IPS-18a (cell line): ENCODE measurements around the gene SPRED3.
A peak's percentile ranks its signal among the peaks of the same experiment; 100 is the strongest.

ENCODE experiments used
- H3K27ac ChIP-seq: one replicate; pipeline ENCODE4 v1.5.1; 2013; ENCODE audit warnings: low read length
- H3K27me3 ChIP-seq: one replicate; pipeline ENCODE4 v1.6.1; 2013; ENCODE audit warnings: mild to moderate bottlenecking, low read length; ENCODE audit not compliant: control insufficient read depth, insufficient read depth
- H3K36me3 ChIP-seq: one replicate; pipeline ENCODE4 v1.6.1; 2013; ENCODE audit warnings: low read depth, low read length; ENCODE audit not compliant: control insufficient read depth
- H3K4me1 ChIP-seq: one replicate; pipeline ENCODE4 v1.6.1; 2013; ENCODE audit warnings: low read depth, low read length; ENCODE audit not compliant: control insufficient read depth
- H3K4me3 ChIP-seq: one replicate; pipeline ENCODE4 v1.5.1; 2013; ENCODE audit warnings: low read length
- H3K9ac ChIP-seq: one replicate; pipeline ENCODE4 v1.6.1; 2013; ENCODE audit warnings: mild to moderate bottlenecking, low read length, moderate library complexity
- H3K9me3 ChIP-seq: one replicate; pipeline ENCODE4 v1.6.1; 2013; ENCODE audit warnings: low read depth, low read length; ENCODE audit not compliant: control insufficient read depth

SPRED3 gene

DNA sequence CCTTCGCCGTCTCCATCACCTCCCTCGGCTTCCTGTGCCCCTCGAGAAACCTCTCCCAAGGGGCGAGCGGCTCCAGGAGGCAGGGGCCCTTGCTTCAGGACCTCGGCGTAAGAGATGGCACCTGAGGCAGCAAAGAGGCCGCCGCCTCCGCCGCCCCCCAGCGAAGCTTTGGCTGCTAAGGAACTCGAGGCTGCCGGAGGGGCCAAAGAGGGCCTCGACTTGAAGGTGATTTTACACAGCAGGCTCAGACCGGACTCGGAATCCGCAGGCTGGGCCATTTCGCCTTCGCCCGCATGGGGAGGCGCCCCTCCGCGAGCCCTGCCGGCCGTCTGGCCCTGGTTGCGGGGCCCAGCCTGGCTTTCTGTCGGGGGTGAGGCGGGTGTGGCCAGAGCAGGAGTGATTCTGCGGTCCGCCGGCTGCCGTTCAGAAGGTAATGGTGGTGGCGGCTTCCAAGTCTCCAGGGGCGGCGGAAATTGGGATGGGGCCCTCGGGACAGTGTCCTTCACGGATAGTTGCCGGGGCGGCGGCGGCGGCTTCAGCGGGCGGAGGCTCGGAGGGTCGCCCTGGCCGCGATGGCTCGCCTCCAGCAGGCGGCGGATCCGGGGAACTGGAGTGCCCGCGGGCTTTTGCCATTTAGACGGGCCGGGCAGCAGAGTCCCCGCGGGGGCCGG, 2.1 kb upstream of the SPRED3 start:
- H3K9ac ChIP-seq, result no peak overlapping the region

DNA sequence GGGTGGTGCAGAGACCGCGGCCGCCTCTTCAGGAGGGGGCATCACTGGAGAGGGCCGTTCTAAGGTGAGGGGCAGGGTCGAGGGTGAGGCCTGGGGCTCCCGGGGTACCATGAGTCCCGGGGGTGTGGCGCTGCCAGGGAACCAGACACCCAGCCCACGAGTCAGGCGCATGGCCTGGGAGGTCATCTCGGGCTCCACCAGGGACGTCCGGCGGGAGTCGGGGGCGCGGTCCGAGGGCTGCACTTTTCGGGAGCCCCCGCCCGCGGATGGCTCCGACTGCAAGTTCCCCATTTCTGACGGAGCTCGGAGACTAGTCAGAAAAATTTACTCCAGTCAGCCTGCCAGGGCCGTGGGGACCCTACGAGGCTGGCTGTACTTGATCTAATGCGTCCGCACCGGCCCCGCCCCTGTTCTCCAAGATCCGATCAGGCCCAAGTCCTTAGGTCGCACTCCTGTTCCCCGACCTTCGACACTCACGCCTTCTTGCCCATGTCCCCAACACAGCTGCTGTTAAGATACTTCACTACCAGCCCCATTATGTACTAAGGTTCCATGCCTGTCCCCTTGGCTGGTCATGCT, 1.4 kb upstream of the SPRED3 start:
- Histone ChIP-seq H3K27me3 (no peaks in the 10 kb centered on the region), H3K4me1 (peaks cover 11% of the 10 kb centered on the region), H3K9ac (no peak overlapping the region), H3K27ac (no peak overlapping the region), H3K9me3 (no peaks in the 10 kb centered on the region), H3K4me3 (peak overlapping the region; percentile 97), H3K36me3 (peaks cover 18% of the 10 kb centered on the region)

More for the DNA sequence above, 2.1 kb upstream of the SPRED3 start:
- Histone ChIP-seq H3K27me3 (no peaks in the 10 kb centered on the region), H3K4me3 (no peak overlapping the region), H3K9me3 (no peaks in the 10 kb centered on the region), H3K36me3 (peaks cover 25% of the 10 kb centered on the region), H3K27ac (no peak overlapping the region), H3K4me1 (peaks cover 5% of the 10 kb centered on the region)

DNA sequence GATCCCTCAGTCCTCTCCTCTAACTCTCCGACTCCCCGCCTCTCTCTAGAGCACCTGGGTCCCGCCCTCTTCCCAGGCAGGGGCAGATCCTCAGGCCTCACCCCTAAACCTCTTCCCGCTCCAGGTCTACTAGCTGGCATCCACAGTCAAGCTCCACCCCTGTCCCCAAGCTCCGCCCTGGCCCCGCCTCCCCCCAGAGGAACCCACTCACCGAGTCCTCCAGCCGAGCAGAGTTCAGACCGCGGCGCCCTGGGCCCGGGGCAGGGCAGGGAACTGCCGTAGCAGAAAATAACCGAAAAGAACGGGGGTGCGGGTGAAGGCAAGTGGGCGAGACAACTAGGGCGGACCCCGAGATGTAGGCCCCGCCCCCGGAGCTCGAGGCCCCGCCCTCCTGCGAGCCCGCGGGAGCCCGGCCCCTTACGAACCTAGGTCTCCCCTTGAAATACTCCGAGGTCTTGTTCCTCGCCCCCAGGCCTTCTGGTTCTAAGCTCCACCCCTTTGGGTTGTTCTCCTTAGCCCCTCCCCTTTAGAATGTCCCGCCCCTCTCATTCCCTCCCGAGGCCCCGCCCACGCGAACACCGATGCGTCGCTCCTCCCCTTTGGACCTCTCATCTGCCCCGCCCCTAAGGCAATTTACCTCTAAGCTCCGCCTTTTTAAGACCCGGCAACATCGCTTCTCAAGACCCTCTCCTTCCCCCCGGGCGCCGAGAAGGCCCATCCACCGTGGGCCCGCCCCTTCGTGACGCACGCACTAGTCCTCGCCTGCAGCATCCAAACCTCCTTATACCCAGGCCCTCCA, 748 bp upstream of the SPRED3 start, which contains the start of gene GGN:
GGN (minus strand) TSS at position 485 of the 799 bp plus-strand sequence. CDS start 773 bp downstream, outside the sequence.
- Histone ChIP-seq H3K9ac (peak within 1 kb of the TSS; percentile 87), H3K27me3 (no peaks in the 10 kb centered on the region), H3K4me1 (peaks cover 14% of the 10 kb centered on the region), H3K27ac (peak within 1 kb of the TSS; percentile 73), H3K36me3 (peaks cover 15% of the 10 kb centered on the region), H3K4me3 (peak within 1 kb of the TSS; percentile 97), H3K9me3 (no peaks in the 10 kb centered on the region)

DNA sequence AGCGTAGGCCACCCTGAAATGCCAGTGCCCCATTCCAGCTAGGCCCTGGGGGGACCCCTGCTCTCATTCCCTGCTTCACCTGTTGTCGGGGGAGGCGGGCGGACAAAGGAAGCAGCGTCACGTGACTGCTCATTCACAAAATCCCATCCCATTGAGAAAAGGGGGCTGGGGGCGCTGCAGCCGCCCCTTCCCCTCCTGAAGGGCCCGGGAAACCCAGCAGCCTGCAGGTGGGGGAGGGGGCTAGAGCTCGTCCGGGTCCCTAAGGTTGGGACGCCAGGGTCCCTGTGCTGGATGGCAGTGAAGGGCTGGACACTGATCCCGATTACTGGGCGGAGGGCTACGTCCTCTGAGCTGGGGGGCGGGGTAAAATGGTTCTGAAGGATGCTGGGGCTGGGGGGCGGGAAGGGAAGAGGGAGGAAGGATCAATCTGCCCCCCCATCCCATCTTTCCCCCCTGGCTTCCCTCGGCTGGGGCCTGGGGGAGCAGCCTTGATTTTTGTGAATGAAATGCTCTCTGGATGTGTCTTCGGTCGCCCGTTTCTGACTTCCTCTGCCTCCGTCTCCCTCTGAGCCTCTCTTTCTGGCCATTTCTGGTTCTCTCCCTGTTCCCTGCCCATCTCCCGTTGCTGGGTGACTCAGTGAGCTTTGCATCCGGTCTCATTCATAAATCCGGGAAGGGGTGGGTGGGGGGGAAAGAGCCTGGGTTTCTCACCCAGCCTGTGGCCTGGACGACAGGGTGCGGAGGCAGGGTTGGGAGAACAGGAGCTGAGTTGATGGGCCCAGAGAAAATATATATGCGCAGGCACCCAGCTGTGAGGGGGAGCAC, 816 bp downstream of the SPRED3 start:
- H3K9ac ChIP-seq, result peak overlapping the region; percentile 87
- peaks cover 5% of the 10 kb centered on the region for H3K36me3 ChIP-seq
- H3K27ac ChIP-seq, result peak overlapping the region; percentile 73
- no peaks in the 10 kb centered on the region for H3K27me3 ChIP-seq
- H3K4me1 ChIP-seq, result peaks cover 14% of the 10 kb centered on the region
- no peaks in the 10 kb centered on the region for H3K9me3 ChIP-seq
- H3K4me3 ChIP-seq, result peak overlapping the region; percentile 97

DNA sequence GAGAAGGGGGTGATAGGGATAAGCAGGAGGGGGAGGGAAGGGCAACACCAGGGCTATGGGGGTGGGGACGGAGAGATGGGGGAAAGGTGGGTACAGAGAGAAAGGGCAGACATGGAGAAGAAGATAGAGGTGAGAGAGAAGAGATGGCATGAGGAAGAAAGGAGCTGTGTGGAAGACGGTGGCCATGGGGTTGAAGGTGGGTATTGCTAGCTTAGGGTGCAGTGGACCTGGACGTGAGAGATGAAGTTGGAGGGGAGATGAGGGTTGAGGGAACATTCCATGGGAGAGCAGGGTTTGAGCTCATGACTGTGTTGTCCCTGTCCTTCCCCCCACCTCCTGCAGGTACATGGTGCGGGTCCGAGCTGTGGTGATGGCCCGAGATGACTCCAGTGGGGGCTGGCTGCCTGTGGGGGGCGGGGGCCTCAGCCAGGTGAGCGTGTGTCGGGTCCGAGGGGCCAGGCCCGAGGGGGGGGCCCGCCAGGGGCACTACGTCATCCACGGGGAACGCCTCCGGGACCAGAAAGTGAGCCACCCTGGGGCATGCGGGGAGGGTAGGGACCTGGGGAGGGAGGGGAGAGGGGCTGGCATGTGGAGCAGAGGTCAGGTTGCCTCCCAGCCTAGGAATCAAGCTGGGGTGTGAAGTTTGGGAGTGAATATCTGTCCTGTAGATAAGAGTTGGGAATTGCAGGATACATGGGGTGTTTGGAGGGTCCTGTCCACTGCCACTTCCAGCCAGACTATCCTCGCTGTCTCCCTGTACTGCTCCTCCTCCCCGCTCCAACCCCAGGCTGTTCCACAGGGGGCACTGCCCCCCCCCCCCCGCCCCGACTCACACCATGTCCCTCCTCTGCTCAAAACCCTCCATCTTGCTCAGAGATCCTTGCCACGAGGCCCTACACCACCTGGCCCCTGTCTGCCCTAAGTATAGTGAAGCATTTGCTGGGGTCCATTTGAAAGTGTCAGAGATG, 1.7 kb downstream of the SPRED3 start:
- no peaks in the 10 kb centered on the region for H3K27me3 ChIP-seq
- no peaks in the 10 kb centered on the region for H3K9me3 ChIP-seq
- H3K4me3 ChIP-seq, result peak overlapping the region; percentile 97
- no peak overlapping the region for H3K27ac ChIP-seq
- peaks cover 5% of the 10 kb centered on the region for H3K36me3 ChIP-seq
- H3K9ac ChIP-seq, result peak overlapping the region; percentile 87
- H3K4me1 ChIP-seq, result peaks cover 14% of the 10 kb centered on the region

DNA sequence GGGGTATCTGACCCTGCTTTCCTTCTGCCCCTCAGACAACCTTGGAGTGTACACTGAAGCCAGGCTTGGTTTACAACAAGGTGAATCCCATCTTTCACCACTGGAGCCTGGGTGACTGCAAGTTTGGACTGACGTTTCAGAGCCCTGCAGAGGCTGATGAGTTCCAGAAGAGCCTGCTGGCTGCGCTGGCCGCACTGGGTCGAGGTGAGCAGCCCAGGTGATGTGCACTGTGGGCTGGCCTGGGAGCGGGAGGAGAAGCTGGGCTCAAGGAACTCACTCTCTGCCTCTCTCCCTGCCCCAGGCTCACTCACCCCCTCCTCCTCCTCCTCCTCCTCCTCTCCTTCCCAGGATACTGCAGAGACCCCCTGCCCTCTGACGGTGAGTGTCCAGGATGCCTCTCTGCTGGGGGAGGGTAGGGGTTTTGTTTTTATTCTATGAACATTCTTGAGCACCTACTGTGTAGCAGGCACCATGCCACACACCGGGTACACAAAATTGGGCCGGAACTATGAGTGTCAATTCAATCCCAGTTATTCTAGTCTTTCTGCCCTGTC, 3.5 kb downstream of the SPRED3 start:
- Histone ChIP-seq H3K4me1 (peaks cover 14% of the 10 kb centered on the region), H3K4me3 (no peak overlapping the region), H3K36me3 (peaks cover 5% of the 10 kb centered on the region), H3K27ac (no peak overlapping the region), H3K9me3 (no peaks in the 10 kb centered on the region), H3K27me3 (peaks cover 6% of the 10 kb centered on the region), H3K9ac (no peak overlapping the region)

DNA sequence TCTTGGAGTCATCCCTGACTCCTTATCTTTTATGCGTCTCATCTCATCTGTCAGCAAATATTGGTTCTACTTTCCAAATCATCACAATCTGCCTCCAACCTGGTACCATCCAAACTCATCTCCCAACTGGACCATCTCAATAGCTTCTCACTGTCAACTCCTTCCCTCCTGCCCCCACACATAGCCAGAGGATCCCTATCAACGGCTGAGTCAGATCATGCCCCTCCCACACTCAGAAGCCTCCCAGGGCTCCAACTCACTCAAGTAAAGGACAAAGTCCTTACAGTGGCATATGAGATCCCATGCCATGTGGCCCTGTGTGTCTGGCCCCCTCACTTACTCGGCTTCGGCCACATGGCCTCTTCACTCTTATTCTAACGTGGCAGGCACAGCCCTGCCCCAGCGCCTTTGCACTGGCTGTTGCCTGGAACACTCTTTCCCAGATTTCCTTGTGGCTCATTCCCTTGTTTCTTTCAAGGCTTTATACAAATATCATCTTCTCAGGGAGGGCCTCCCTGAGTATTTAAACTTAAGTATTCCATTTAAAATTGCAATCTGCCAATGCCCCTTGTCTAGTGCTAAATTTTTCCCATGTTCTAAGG, 4.3 kb downstream of the SPRED3 start:
- peaks cover 14% of the 10 kb centered on the region for H3K27me3 ChIP-seq
- peaks cover 5% of the 10 kb centered on the region for H3K36me3 ChIP-seq
- H3K27ac ChIP-seq, result no peak overlapping the region
- H3K9ac ChIP-seq, result no peak overlapping the region
- H3K9me3 ChIP-seq, result no peaks in the 10 kb centered on the region
- no peak overlapping the region for H3K4me3 ChIP-seq
- H3K4me1 ChIP-seq, result peaks cover 14% of the 10 kb centered on the region

DNA sequence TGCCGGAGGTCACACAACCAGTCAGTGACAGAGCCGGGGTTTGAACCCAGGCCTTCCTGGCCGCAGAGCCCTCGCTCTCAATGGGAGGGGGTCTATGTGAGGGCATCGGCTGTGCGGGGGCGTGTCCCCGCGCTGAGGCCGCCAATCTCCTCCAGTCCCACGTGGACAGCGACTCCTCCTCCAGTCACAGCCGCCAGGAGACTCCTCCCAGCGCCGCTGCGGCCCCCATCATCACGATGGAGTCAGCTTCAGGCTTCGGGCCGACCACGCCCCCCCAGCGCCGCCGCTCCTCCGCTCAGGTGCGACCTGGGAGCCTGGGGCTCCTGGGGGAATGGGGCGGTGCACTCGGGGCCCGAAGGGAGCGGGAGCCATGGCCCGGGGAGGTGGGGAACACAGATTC, 6.0 kb downstream of the SPRED3 start:
- peaks cover 14% of the 10 kb centered on the region for H3K4me1 ChIP-seq
- peaks cover 29% of the 10 kb centered on the region for H3K27me3 ChIP-seq
- H3K27ac ChIP-seq, result no peak overlapping the region
- H3K9ac ChIP-seq, result no peak overlapping the region
- H3K9me3 ChIP-seq, result no peaks in the 10 kb centered on the region
- peak overlapping the region; percentile 28 for H3K4me3 ChIP-seq
- H3K36me3 ChIP-seq, result peaks cover 5% of the 10 kb centered on the region

DNA sequence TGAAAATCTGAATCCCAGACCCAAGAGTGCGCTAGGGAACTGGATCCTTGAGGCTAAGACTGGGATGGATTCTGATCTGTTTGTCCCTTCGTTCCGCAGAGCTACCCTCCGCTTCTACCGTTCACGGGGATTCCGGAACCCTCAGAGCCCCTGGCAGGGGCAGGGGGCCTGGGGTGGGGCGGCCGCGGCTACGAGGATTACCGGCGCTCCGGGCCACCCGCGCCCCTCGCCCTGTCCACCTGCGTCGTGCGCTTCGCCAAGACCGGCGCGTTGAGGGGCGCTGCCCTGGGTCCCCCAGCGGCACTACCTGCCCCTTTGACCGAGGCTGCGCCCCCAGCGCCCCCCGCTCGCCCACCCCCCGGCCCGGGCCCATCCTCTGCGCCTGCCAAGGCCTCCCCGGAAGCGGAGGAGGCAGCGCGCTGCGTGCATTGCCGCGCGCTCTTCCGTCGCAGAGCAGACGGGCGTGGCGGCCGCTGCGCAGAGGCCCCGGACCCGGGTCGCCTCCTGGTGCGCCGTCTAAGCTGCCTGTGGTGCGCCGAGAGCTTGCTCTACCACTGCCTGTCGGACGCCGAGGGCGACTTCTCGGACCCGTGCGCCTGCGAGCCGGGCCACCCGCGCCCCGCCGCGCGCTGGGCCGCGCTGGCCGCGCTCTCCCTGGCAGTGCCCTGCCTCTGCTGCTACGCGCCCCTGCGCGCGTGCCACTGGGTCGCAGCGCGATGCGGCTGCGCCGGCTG, 7.1 kb downstream of the SPRED3 start:
- Histone ChIP-seq H3K9me3 (no peaks in the 10 kb centered on the region), H3K36me3 (peaks cover 5% of the 10 kb centered on the region), H3K27ac (no peak overlapping the region), H3K27me3 (peaks cover 40% of the 10 kb centered on the region), H3K9ac (no peak overlapping the region), H3K4me1 (peaks cover 11% of the 10 kb centered on the region), H3K4me3 (no peak overlapping the region)
